GM12873 (cell line): ENCODE measurements around the gene TMPO.

Experiments used
- CTCF ChIP-seq: IDR thresholded peaks from 2 replicates; pipeline ENCODE4 v1.5.1; 2012; ENCODE audit warnings: low read depth, mild to moderate bottlenecking, moderate library complexity, low read length, control low read depth; ENCODE audit not compliant: insufficient read depth; ENCODE audit errors: missing control alignments

Gene TMPO

GRCh38 chr12:98503592-98504367, 11.6 kb upstream of the TMPO start:
- TF ChIP-seq CTCF = no peak

GRCh38 chr12:98504368-98504617, 11.1 kb upstream of the TMPO start:
- no peak for TF ChIP-seq CTCF

GRCh38 chr12:98509063-98509462, 6.3 kb upstream of the TMPO start:
- TF ChIP-seq CTCF = no peak

GRCh38 chr12:98513379-98514322, 1.7 kb upstream of the TMPO start:
- TF ChIP-seq CTCF = no peak

GRCh38 chr12:98514982-98515286, 456 bp upstream of the TMPO start:
- TF ChIP-seq CTCF = no peak

- peak; percentile 67 for TF ChIP-seq CTCF
These were observed 902 bp downstream of the TMPO start for GRCh38 chr12:98516111-98516873.
